ENCODE data around the gene TNNT1. TPM values are rescaled to one million over a fixed set of nuclear protein-coding genes. Genes with fewer than 3 reads are reported as not detected.

The TNNT1 gene
- total RNA-seq (10 to 100 TPM in 1 of 9 donors, 1 to 10 TPM in 1, under 1 TPM in 4, not detected in 3; 0.36 to 11.1 (median 0.90) TPM), polyA plus RNA-seq (1 to 10 TPM in 1 of 3 donors, under 1 TPM in 1, not detected in 1; 0.48 to 2.5 TPM)
- long read RNA-seq, donor 1, result 0 reads
- long read RNA-seq, donor 2, result 0 reads
- long read RNA-seq, donor 3, result 0 reads
- long read RNA-seq, donor 4, result 0 reads
- long read RNA-seq, donor 5, result 0 reads
- long read RNA-seq, donor 6, result 0 reads
- long read RNA-seq, donor 7, partial matches to known transcripts, result 0 of 1 reads
- long read RNA-seq, donor 7, other reads (novel, unspliced or antisense), result 0 of 1 reads
- long read RNA-seq, donor 8, result 0 reads
- long read RNA-seq, donor 9, partial matches to known transcripts, result 31 of 58 reads
- long read RNA-seq, donor 9, other reads (novel, unspliced or antisense), result 27 of 58 reads
- long read RNA-seq, donor 10, result 0 reads

GRCh38 chr19:55149078-55150003 lies at the start of gene TNNT1:
Gene TNNT1, minus strand, starts transcription at chr19:55149206. Its CDS starts 2,049 bp downstream, at chr19:55147157.
- peaks cover 17% of the 10 kb centered on the region for H3K27me3 ChIP-seq
- H3K36me3 ChIP-seq (replicated peaks in 1 of 2), result no peaks in the 10 kb centered on the region
- no peak for DNase-seq
- intact Hi-C loops (cut with DNase I), result loop anchor here in 1 of 2 donors (10.0 kb wide), 2 partner anchors 265 to 355 kb away; no protein-coding TSS in a partner anchor
- TF ChIP-seq POLR2A (IDR thresholded peaks at IDR 0.05), result no peak
- no peak for TF ChIP-seq CTCF (IDR thresholded peaks at IDR 0.05)
- H3K4me3 ChIP-seq, result no peak within 1 kb of the TSS
- 15 to 23% (median 19%) methylated on average over 13 to 18 of the region's 18 CpGs for WGBS, 4 donors
- no peak within 1 kb of the TSS for H3K27ac ChIP-seq
- H3K4me1 ChIP-seq (replicated peaks in 1 of 2), result no peaks in the 10 kb centered on the region
- H3K9me3 ChIP-seq (replicated peaks in 1 of 3), result no peaks in the 10 kb centered on the region

- TF ChIP-seq CTCF (IDR thresholded peaks at IDR 0.05) (no peak), POLR2A (IDR thresholded peaks at IDR 0.05) (no peak)
- H3K4me1 ChIP-seq (replicated peaks in 1 of 2), result no peaks in the 10 kb centered on the region
- no peaks in the 10 kb centered on the region for H3K9me3 ChIP-seq (replicated peaks in 1 of 3)
- no peaks in the 10 kb centered on the region for H3K27me3 ChIP-seq
- 69 to 82% (median 77%) methylated on average over 3 to 5 of the region's 5 CpGs for WGBS, 4 donors
- H3K27ac ChIP-seq, result no peak overlapping the region
- no peak for DNase-seq
- peaks cover 0 to 30% of the 10 kb centered on the region in 2 donors for H3K36me3 ChIP-seq (replicated peaks in 1 of 2)
- H3K4me3 ChIP-seq, result no peak overlapping the region
- intact Hi-C loops (cut with DNase I), result no loop called here
Observed at GRCh38 chr19:55198651-55199050, 49.6 kb upstream of the TNNT1 start.

- no peak for DNase-seq
- no peak overlapping the region for H3K27ac ChIP-seq
- intact Hi-C loops (cut with DNase I), result no loop called here
- WGBS, 4 donors, result 76 to 82% (median 80%) methylated on average over 4 of the region's 4 CpGs
- no peaks in the 10 kb centered on the region for H3K4me1 ChIP-seq (replicated peaks in 1 of 2)
- TF ChIP-seq CTCF (IDR thresholded peaks at IDR 0.05), result no peak
- TF ChIP-seq POLR2A (IDR thresholded peaks at IDR 0.05), result no peak
- H3K9me3 ChIP-seq (replicated peaks in 1 of 3), result no peaks in the 10 kb centered on the region
- no peaks in the 10 kb centered on the region for H3K27me3 ChIP-seq
- H3K4me3 ChIP-seq, result no peak overlapping the region
- peaks cover 0 to 29% of the 10 kb centered on the region in 2 donors for H3K36me3 ChIP-seq (replicated peaks in 1 of 2)
Observed at GRCh38 chr19:55197528-55197927, 48.5 kb upstream of the TNNT1 start.

DNA sequence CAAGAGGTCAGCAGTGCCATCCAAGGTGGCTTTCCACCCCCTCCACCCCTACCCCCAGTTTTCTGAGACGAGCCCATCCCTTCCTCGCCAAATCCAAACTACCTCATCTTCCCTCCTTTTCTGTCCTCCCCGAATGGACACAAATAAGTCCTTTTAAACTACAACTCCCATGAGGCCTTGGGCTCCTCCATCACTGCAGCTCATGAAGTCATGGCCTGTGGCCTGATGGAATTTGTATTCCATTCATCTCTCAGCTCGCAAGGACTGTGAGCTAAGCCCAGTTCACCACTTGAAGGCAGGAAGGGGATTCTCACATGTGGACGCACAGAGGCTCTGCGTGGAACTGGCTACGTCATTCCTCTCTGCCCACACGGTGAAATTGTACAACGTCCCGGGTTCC lies 47.8 kb upstream of the TNNT1 start:
- peaks cover 0 to 22% of the 10 kb centered on the region in 2 donors for H3K36me3 ChIP-seq (replicated peaks in 1 of 2)
- H3K27me3 ChIP-seq, result no peaks in the 10 kb centered on the region
- H3K27ac ChIP-seq, result no peak overlapping the region
- no peak for TF ChIP-seq CTCF (IDR thresholded peaks at IDR 0.05)
- TF ChIP-seq POLR2A (IDR thresholded peaks at IDR 0.05), result no peak
- H3K9me3 ChIP-seq (replicated peaks in 1 of 3), result no peaks in the 10 kb centered on the region
- 87 to 96% (median 90%) methylated on average over 10 of the region's 10 CpGs for WGBS, 4 donors
- H3K4me3 ChIP-seq, result no peak overlapping the region
- intact Hi-C loops (cut with DNase I), result no loop called here
- no peak for DNase-seq
- H3K4me1 ChIP-seq (replicated peaks in 1 of 2), result no peaks in the 10 kb centered on the region

Data from adrenal gland (tissue), 19 donors.